Measurements from ENCODE around the gene DPH7. TPM values are rescaled to one million over a fixed set of nuclear protein-coding genes. Genes with fewer than 3 reads are reported as not detected.
"Not testable (repeated sequence)": the region's sequence is repeated elsewhere in the genome, so short reads cannot be mapped to it uniquely, and the experiment has no call there.

DPH7 gene
- total RNA-seq, 1 experiment from 2014 or later, result 58.4 TPM

DNA sequence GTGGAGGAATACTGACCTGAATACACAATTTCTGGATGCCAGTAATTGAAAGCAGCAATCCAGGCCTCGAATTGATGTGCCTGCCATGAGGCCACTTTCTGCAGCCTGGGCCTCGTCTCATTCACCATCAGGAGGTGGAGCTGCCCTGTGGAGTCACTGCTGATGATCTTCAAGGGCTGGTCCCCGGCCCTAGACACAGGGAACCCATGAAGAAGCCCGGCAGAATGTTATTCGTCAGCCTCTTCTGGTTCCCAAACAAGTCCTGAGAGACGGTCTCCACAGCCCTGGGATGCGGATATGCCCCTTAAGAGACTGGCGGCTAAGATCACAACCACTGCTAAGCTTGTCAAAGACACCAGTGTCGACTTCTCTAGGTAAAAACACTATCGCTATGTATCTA is 4.5 kb downstream of the DPH7 start:
- DNase-seq, result no peak
- TF ChIP-seq, protein P1, sequence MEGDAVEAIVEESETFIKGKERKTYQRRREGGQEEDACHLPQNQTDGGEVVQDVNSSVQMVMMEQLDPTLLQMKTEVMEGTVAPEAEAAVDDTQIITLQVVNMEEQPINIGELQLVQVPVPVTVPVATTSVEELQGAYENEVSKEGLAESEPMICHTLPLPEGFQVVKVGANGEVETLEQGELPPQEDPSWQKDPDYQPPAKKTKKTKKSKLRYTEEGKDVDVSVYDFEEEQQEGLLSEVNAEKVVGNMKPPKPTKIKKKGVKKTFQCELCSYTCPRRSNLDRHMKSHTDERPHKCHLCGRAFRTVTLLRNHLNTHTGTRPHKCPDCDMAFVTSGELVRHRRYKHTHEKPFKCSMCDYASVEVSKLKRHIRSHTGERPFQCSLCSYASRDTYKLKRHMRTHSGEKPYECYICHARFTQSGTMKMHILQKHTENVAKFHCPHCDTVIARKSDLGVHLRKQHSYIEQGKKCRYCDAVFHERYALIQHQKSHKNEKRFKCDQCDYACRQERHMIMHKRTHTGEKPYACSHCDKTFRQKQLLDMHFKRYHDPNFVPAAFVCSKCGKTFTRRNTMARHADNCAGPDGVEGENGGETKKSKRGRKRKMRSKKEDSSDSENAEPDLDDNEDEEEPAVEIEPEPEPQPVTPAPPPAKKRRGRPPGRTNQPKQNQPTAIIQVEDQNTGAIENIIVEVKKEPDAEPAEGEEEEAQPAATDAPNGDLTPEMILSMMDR (IDR thresholded peaks at IDR 0.05; ENCODE audit: insufficient read depth in 1 of 2, low read depth in 1 of 2, low read length in 1 of 2, severe bottlenecking in 1 of 2, unreplicated experiment in 1 of 2), result no peak
- H3K36me3 Mint-ChIP-seq (ENCODE audit: insufficient read depth, unreplicated experiment), result peaks cover 85% of the 10 kb centered on the region
- no peak overlapping the region for H3K27ac Mint-ChIP-seq (ENCODE audit: unreplicated experiment)
- H3K4me3 ChIP-seq (ENCODE audit: low read depth, low read length), result no peak overlapping the region
- intact Hi-C loops (cut with micrococcal nuclease; ENCODE audit: unreplicated experiment), result no loop called here
- no peak overlapping the region for H3K4me3 Mint-ChIP-seq (ENCODE audit: unreplicated experiment)
- no TSS peak for BruUV-seq (replicated peaks)
- no peaks in the 10 kb centered on the region for H3K27me3 Mint-ChIP-seq (ENCODE audit: insufficient read depth, unreplicated experiment)
- CTCF ChIA-PET, result no interaction called here
- H3K36me3 ChIP-seq (ENCODE audit: control insufficient read depth, insufficient read depth, low read length), result no peaks in the 10 kb centered on the region; the same call in 1 of the 2 replicates
- H3K4me1 Mint-ChIP-seq (ENCODE audit: low read depth, unreplicated experiment), result no peaks in the 10 kb centered on the region
- H3K27me3 ChIP-seq (replicated peaks; ENCODE audit: control insufficient read depth, insufficient read depth, low read length), result no peaks in the 10 kb centered on the region
- H3K9me3 ChIP-seq, result no peaks in the 10 kb centered on the region
- peaks cover 12% of the 10 kb centered on the region for H3K4me1 ChIP-seq
- POLR2A ChIA-PET, result no interaction called here
- no peaks in the 10 kb centered on the region for H3K9me3 Mint-ChIP-seq (ENCODE audit: unreplicated experiment)

DNA sequence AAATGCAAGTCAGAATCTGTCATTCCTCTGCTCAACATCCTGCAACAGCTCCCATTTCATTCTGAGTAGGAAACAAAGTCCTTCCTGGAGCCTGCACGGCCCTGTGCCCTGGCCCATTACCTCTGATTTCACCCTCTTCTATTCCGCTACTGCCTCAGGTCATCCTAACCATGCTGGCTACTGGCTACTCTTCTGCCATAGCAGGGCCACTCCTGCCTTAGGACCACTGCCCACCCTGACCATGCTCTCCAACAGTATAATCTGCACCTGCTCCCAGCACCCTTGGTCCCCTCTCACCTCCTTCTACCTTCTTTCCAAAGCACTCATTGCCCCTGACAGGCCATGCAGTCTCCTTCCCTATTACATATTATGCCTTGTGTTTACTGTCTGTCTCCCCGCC is 8.2 kb downstream of the DPH7 start:
- H3K27ac Mint-ChIP-seq (ENCODE audit: unreplicated experiment), result no peak overlapping the region
- Histone ChIP-seq H3K9me3 (no peaks in the 10 kb centered on the region), H3K27me3 (replicated peaks; ENCODE audit: control insufficient read depth, insufficient read depth, low read length) (no peaks in the 10 kb centered on the region), H3K4me3 (ENCODE audit: low read depth, low read length) (no peak overlapping the region), H3K36me3 (ENCODE audit: control insufficient read depth, insufficient read depth, low read length) (no peaks in the 10 kb centered on the region; the same call in 1 of the 2 replicates), H3K4me1 (no peaks in the 10 kb centered on the region)
- H3K27me3 Mint-ChIP-seq (ENCODE audit: insufficient read depth, unreplicated experiment), result no peaks in the 10 kb centered on the region
- H3K36me3 Mint-ChIP-seq (ENCODE audit: insufficient read depth, unreplicated experiment), result peaks cover 49% of the 10 kb centered on the region
- POLR2A ChIA-PET, result no interaction called here
- TF ChIP-seq, protein P1 (IDR thresholded peaks at IDR 0.05; ENCODE audit: insufficient read depth in 1 of 2, low read depth in 1 of 2, low read length in 1 of 2, severe bottlenecking in 1 of 2, unreplicated experiment in 1 of 2), result no peak
- no peaks in the 10 kb centered on the region for H3K9me3 Mint-ChIP-seq (ENCODE audit: unreplicated experiment)
- no peak for DNase-seq
- no peaks in the 10 kb centered on the region for H3K4me1 Mint-ChIP-seq (ENCODE audit: low read depth, unreplicated experiment)
- CTCF ChIA-PET, result no interaction called here
- H3K4me3 Mint-ChIP-seq (ENCODE audit: unreplicated experiment), result no peak overlapping the region
- no TSS peak for BruUV-seq (replicated peaks)
- intact Hi-C loops (cut with micrococcal nuclease; ENCODE audit: unreplicated experiment), result no loop called here

DNA sequence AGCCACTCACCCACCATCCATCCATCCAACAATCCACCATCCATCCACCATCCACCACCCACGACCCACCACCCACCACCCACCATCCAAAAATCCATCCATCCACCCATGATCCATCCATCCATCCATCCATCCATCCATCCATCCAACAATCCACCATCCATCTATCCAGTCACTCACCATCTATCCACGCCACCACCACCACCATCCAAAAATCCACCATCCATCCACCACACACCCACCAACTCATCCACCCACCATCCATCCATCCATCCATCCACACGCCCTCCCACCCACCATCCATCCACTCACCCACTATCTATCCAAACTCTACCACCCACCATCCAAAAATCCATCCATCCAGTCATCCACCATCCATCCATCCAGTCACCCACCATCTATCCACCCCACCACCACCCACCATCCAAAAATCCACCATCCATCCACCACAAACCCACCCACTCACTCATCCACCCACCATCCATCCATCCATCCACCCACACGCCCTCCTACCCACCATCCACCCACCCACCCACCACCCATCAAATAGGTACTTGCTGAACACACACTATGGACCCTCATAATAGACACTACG is 9.0 kb downstream of the DPH7 start:
- H3K4me1 ChIP-seq, result no peaks in the 10 kb centered on the region
- H3K4me3 Mint-ChIP-seq (ENCODE audit: unreplicated experiment), result no peak overlapping the region
- no peaks in the 10 kb centered on the region for H3K4me1 Mint-ChIP-seq (ENCODE audit: low read depth, unreplicated experiment)
- CTCF ChIA-PET, result no interaction called here
- POLR2A ChIA-PET, result no interaction called here
- no peak overlapping the region for H3K4me3 ChIP-seq (ENCODE audit: low read depth, low read length)
- intact Hi-C loops (cut with micrococcal nuclease; ENCODE audit: unreplicated experiment), result no loop called here
- no TSS peak for BruUV-seq (replicated peaks)
- DNase-seq, result no peak
- no peaks in the 10 kb centered on the region for H3K27me3 ChIP-seq (replicated peaks; ENCODE audit: control insufficient read depth, insufficient read depth, low read length)
- no peaks in the 10 kb centered on the region; the same call in 1 of the 2 replicates for H3K36me3 ChIP-seq (ENCODE audit: control insufficient read depth, insufficient read depth, low read length)
- H3K36me3 Mint-ChIP-seq (ENCODE audit: insufficient read depth, unreplicated experiment), result peaks cover 44% of the 10 kb centered on the region
- no peaks in the 10 kb centered on the region for H3K9me3 ChIP-seq
- H3K27ac Mint-ChIP-seq (ENCODE audit: unreplicated experiment), result no peak overlapping the region
- no peaks in the 10 kb centered on the region for H3K9me3 Mint-ChIP-seq (ENCODE audit: unreplicated experiment)
- TF ChIP-seq, protein P1 (IDR thresholded peaks at IDR 0.05; ENCODE audit: insufficient read depth in 1 of 2, low read depth in 1 of 2, low read length in 1 of 2, severe bottlenecking in 1 of 2, unreplicated experiment in 1 of 2), result no peak
- no peaks in the 10 kb centered on the region for H3K27me3 Mint-ChIP-seq (ENCODE audit: insufficient read depth, unreplicated experiment)

DNA sequence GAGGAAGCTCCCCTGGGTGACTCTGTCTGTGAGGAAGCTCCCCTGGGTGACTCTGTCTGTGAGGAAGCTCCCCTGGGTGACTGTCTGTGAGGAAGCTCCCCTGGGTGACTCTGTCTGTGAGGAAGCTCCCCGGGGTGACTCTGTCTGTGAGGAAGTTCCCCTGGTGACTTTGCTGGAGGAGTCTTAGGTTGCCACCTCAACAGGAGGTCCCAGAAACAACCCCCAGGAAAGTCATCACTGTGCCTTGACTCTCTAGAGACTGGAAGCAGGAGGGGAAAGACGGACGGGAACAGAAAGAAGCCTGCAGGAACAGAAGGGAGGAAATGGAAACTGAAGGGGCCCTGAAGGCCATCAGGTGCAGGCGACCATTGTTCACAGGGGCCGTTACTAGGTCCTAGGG is 10.3 kb downstream of the DPH7 start:
- H3K9me3 ChIP-seq; BruUV-seq (replicated peaks); CTCF ChIA-PET; H3K9me3 Mint-ChIP-seq (ENCODE audit: unreplicated experiment); intact Hi-C loops (cut with micrococcal nuclease; ENCODE audit: unreplicated experiment); POLR2A ChIA-PET; H3K27me3 ChIP-seq (replicated peaks; ENCODE audit: control insufficient read depth, insufficient read depth, low read length); DNase-seq; H3K4me1 ChIP-seq; H3K27ac Mint-ChIP-seq (ENCODE audit: unreplicated experiment); H3K36me3 ChIP-seq (ENCODE audit: control insufficient read depth, insufficient read depth, low read length); H3K27me3 Mint-ChIP-seq (ENCODE audit: insufficient read depth, unreplicated experiment); H3K4me3 ChIP-seq (ENCODE audit: low read depth, low read length); H3K4me3 Mint-ChIP-seq (ENCODE audit: unreplicated experiment); H3K4me1 Mint-ChIP-seq (ENCODE audit: low read depth, unreplicated experiment): not testable (repeated sequence)
- H3K36me3 Mint-ChIP-seq (ENCODE audit: insufficient read depth, unreplicated experiment), result peaks cover 47% of the 10 kb centered on the region
